GM12878 (cell line): Measurements from ENCODE around the gene HEXIM1. TPM values are rescaled to one million over a fixed set of nuclear protein-coding genes. Genes with fewer than 3 reads are reported as not detected.
A peak's percentile ranks its signal among the peaks of the same experiment; 100 is the strongest.

Experiments
- ATAC-seq: fragments of 200-7000 bp; cut with Tn5 transposase; 3 replicates; pipeline ENCODE4 v1.9.1; 2020; ENCODE audit warnings: mild to moderate bottlenecking, moderate library complexity
- BruUV-seq: library from RNA; stranded (reverse); fragments of 400-500 nt; replicated peaks from 2 replicates; lab custom pipeline; 2021; lab: Mats Ljungman, UMichigan
- CTCF ChIA-PET: fragments of 300-600 bp; sonication (Branson Sonifier 250); formaldehyde crosslinking; extraction: SDS; loops from one replicate; lab custom pipeline; 2021; ENCODE audit warnings: inconsistent platforms; lab: Yijun Ruan, JAX
- POLR2A ChIA-PET: fragments of 350-600 bp; formaldehyde crosslinking; extraction: SDS; loops from one replicate; lab custom pipeline; 2021; ENCODE audit warnings: inconsistent platforms; lab: Charles Lee
- RAD21 ChIA-PET: fragments of 300-600 bp; sonication (Branson Sonifier 250); formaldehyde crosslinking; loops from one replicate; lab custom pipeline; 2023; ENCODE audit warnings: antibody characterized with exemption; ENCODE audit not compliant: unreplicated experiment; lab: Charles Lee
- SMC1A ChIA-PET: fragments of 300-600 bp; sonication (Branson Sonifier 250); formaldehyde crosslinking; loops from one replicate; lab custom pipeline; 2023; ENCODE audit not compliant: unreplicated experiment, uncharacterized antibody; lab: Charles Lee
- DNase-seq: peaks from one replicate; pipeline ENCODE4 v3.0.0-alpha.2; 2011; ENCODE audit warnings: low read depth, low spot score
- FAIRE-seq: peaks from 3 replicates; lab custom pipeline; 2011; peaks lifted over from hg19 to GRCh38; lab: Jason Lieb, UNC
- H2AFZ ChIP-seq: 2 replicates; pipeline ENCODE4 v1.6.0; 2011; ENCODE audit warnings: low read depth, low read length, control low read depth; ENCODE audit not compliant: control insufficient read depth
- H3K27ac ChIP-seq: 2 replicates; pipeline ENCODE4 v1.5.1; 2011; ENCODE audit warnings: control low read depth; ENCODE audit not compliant: control insufficient read depth, insufficient read depth
- H3K27me3 ChIP-seq, 2 experiments: replicated peaks in 1 of 2; 2 replicates each; pipeline versions ENCODE4 v1.6.0 to v1.6.1; 2011; ENCODE audit warnings: low read length in 1 of 2; ENCODE audit not compliant: control insufficient read depth in 2 of 2, insufficient read depth in 2 of 2
- H3K36me3 ChIP-seq, 2 experiments: 2 replicates each; pipeline ENCODE4 v1.5.1; 2011; ENCODE audit warnings: low read length in 1 of 2; ENCODE audit not compliant: control insufficient read depth in 2 of 2, insufficient read depth in 2 of 2
- H3K4me1 ChIP-seq: 2 replicates; pipeline ENCODE4 v1.6.1; 2011; ENCODE audit warnings: mild to moderate bottlenecking, low read length, moderate library complexity, mixed read lengths; ENCODE audit not compliant: control insufficient read depth, insufficient read depth
- H3K4me2 ChIP-seq: 2 replicates; pipeline ENCODE4 v1.6.0; 2011; ENCODE audit warnings: control low read depth; ENCODE audit not compliant: control insufficient read depth, insufficient read depth
- H3K4me3 ChIP-seq: fragments of 200-600 bp; sonication (generic); 2 replicates; pipeline ENCODE4 v1.5.1; 2016
- H3K79me2 ChIP-seq: 2 replicates; pipeline ENCODE4 v1.6.0; 2011; ENCODE audit warnings: low read length; ENCODE audit not compliant: control insufficient read depth, insufficient read depth
- H3K9ac ChIP-seq: 2 replicates; pipeline ENCODE4 v1.8.0; 2011; ENCODE audit warnings: low read length, control low read depth, mixed read lengths; ENCODE audit not compliant: control insufficient read depth, insufficient read depth
- H3K9me3 ChIP-seq: replicated peaks from 3 replicates; pipeline ENCODE4 v1.5.1; 2011; ENCODE audit warnings: mild to moderate bottlenecking, low read length; ENCODE audit not compliant: control insufficient read depth, insufficient read depth
- H4K20me1 ChIP-seq: 2 replicates; pipeline ENCODE4 v1.6.0; 2011; ENCODE audit not compliant: control insufficient read depth, insufficient read depth
- ASH2L ChIP-seq: fragments of 300-600, 200-600 bp; sonication (generic); IDR thresholded peaks from 2 replicates; pipeline ENCODE4 v1.6.1; 2017; ENCODE audit warnings: low read depth, mild to moderate bottlenecking, borderline replicate concordance
- BCL11A ChIP-seq: IDR thresholded peaks from 2 replicates; pipeline ENCODE4 v1.6.1; 2011; ENCODE audit warnings: low read depth, low read length
- CBFB ChIP-seq: IDR thresholded peaks from 2 replicates; pipeline ENCODE4 v1.6.1; 2016; ENCODE audit warnings: antibody characterized with exemption, low read depth
- CREM ChIP-seq: IDR thresholded peaks from 2 replicates; pipeline ENCODE4 v1.6.1; 2014; ENCODE audit warnings: antibody characterized with exemption, low read depth
- GATAD2B ChIP-seq: fragments of 450-650 bp; conservative IDR thresholded peaks from 2 replicates; pipeline ENCODE4 v1.6.1; 2017; ENCODE audit warnings: low read depth, mild to moderate bottlenecking, moderate library complexity
- POU2F2 ChIP-seq: IDR thresholded peaks from 3 replicates; pipeline ENCODE4 v1.6.1; 2011; ENCODE audit warnings: low read depth, mild to moderate bottlenecking, low read length, borderline replicate concordance
- SMC3 ChIP-seq: IDR thresholded peaks from 2 replicates; pipeline ENCODE4 v1.6.1; 2011; ENCODE audit warnings: low read length, improper control_type of control experiment, borderline replicate concordance
- TARDBP ChIP-seq: IDR thresholded peaks from 2 replicates; pipeline ENCODE4 v1.6.1; 2016; ENCODE audit warnings: borderline replicate concordance
- TCF12 ChIP-seq: IDR thresholded peaks from 2 replicates; pipeline ENCODE4 v1.6.1; 2011; ENCODE audit warnings: low read depth, mild to moderate bottlenecking, low read length
- WGBS: methylation state at CpG from one replicate; pipeline ENCODE4 v1.1.6; 2016; ENCODE audit warnings: low lambda C conversion rate; ENCODE audit not compliant: insufficient replicate concordance, insufficient coverage; ENCODE audit errors: missing lambda C conversion rate; 5-methylcytosine and 5-hydroxymethylcytosine counted together
- in situ Hi-C: fragments of 300-500 bp; cut with MboI; formaldehyde crosslinking; loops from 9 replicates; pipeline ENCODE4 v1.14.3; 2018; ENCODE audit warnings: mixed read lengths
- intact Hi-C: fragments of 100-400 bp; cut with micrococcal nuclease; formaldehyde crosslinking; loops from one replicate; pipeline ENCODE4 v1.14.2; 2022; ENCODE audit not compliant: unreplicated experiment
- polyA plus RNA-seq, 11 experiments: library from polyadenylated mRNA; depleted of rRNA in 4 of 11; unstranded in 6 of 11; stranded (reverse) in 5 of 11; fragments of >200 nt; fragmentation: Nextera tagmentation in 4 of 11; fragmentation: Illumina TruSeq in 1 of 11; extraction: Ambion mirVana in 4 of 11; extraction: Trizol in 1 of 11; gene quantifications; 1 replicate in 1 of 11; 2 replicates in 10 of 11; pipeline versions ENCODE4 v1.2.1 to v1.2.3, GENCODE V29; 2011 to 2016; ENCODE audit warnings: inconsistent platforms in 2 of 11, missing spikeins in 2 of 11, low read depth in 1 of 11
- total RNA-seq, 4 experiments: library from RNA; depleted of rRNA in 3 of 4; stranded (reverse); fragments of >200 nt in 3 of 4; fragmentation: Illumina TruSeq in 1 of 4; extraction: Trizol in 1 of 4; gene quantifications; 2 replicates each; pipeline versions ENCODE4 v1.2.1 to v1.2.3, GENCODE V29; 2013 to 2021
- TF ChIP-seq, protein P1 (sequence below): fragments of 450-650 bp; IDR thresholded peaks from 2 replicates; pipeline ENCODE4 v1.6.1; 2018; ENCODE audit warnings: borderline replicate concordance, mild to moderate bottlenecking; ENCODE audit not compliant: partially characterized antibody
- TF ChIP-seq, protein P2 (sequence below): fragments of 450-650 bp; conservative IDR thresholded peaks from 2 replicates; pipeline ENCODE4 v1.6.1; 2017; ENCODE audit warnings: mild to moderate bottlenecking, moderate library complexity
- TF ChIP-seq, protein P3 (sequence below): fragments of 450-650 bp; IDR thresholded peaks from 2 replicates; pipeline ENCODE4 v1.6.1; 2018; ENCODE audit warnings: mild to moderate bottlenecking, low read depth, moderate library complexity; ENCODE audit not compliant: partially characterized antibody
- TF ChIP-seq, protein P4 (sequence below): fragments of 450-650 bp; IDR thresholded peaks from 2 replicates; pipeline ENCODE4 v1.6.1; 2017; ENCODE audit warnings: borderline replicate concordance
- TF ChIP-seq, protein P5 (sequence below): fragments of 450-650 bp; IDR thresholded peaks from 2 replicates; pipeline ENCODE4 v1.6.1; 2016; ENCODE audit warnings: mild to moderate bottlenecking

Gene HEXIM1
- total and polyA plus RNA-seq, 10 of the 15 experiments (the other 5 are each of a cell fraction or from before 2014, with no cell fraction given), result 1.9 to 24.1 (median 9.0) TPM

DNA sequence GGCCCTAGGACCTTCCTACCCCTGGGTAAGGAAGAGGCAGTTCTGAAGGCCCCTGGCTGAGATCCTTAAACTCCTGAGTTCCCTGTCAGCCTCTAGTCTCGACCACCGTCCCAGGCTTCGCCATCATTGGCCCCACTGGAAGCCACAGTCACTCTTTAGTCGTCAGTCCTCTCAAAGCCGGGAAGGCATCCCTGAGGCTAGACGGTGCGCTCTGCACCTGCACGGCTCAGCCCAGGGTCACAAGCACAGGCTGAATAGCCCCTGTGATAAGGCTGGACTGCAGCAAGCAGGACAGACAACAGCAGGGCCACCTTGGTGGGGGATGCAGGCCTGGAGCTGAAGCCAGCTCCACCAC lies 3.3 kb upstream of the HEXIM1 start:
- no peak for DNase-seq
- Histone ChIP-seq H3K9ac (no peak overlapping the region; the same call in 1 of the 2 replicates), H3K27ac (no peak overlapping the region), H3K36me3 (no peaks in the 10 kb centered on the region), H3K27me3 (no peaks in the 10 kb centered on the region), H4K20me1 (no peaks in the 10 kb centered on the region), H3K4me2 (peak overlapping the region; percentile 87), H3K4me1 (peaks cover 18% of the 10 kb centered on the region), H3K4me3 (peak overlapping the region; percentile 67; the same call in 1 of the 2 replicates), H2AFZ (no peak overlapping the region), H3K79me2 (peaks cover 26% of the 10 kb centered on the region), H3K9me3 (no peaks in the 10 kb centered on the region)
- in situ Hi-C loops, result no loop called here
- no peak for FAIRE-seq
- SMC1A ChIA-PET, result interaction anchor here (1.2 to 1.5 kb wide), 2 partner anchors 10 to 17 kb away, joined by 5 to 10 read pairs; partner anchors contain the start of genes ACBD4 and HEXIM2
- BruUV-seq, result no TSS peak
- no peak for ATAC-seq
- POLR2A ChIA-PET, result interaction anchor here (0.6 to 1.6 kb wide), 4 partner anchors 9 to 87 kb away, joined by 3 to 6 read pairs (median 4); partner anchors contain the start of genes ACBD4 and HEXIM2
- CTCF ChIA-PET, result interaction anchor here (0.6 to 11.0 kb wide), 3 partner anchors 10 to 53 kb away, joined by 3 to 280 read pairs (median 6); partner anchors contain the start of genes ACBD4 and HEXIM2
- intact Hi-C loops, result loop anchor here (5.0 kb wide), 1 partner anchor 157 kb away; no protein-coding TSS in a partner anchor
- RAD21 ChIA-PET, result interaction anchor here (0.6 to 1.7 kb wide), 3 partner anchors 9 to 254 kb away, joined by 3 to 10 read pairs (median 4); partner anchors contain the start of gene ACBD4
- WGBS, result 98% methylated on average over 8 of the region's 8 CpGs
- TF ChIP-seq CREM (no peak), TCF12 (no peak), POU2F2 (no peak), GATAD2B (no peak), BCL11A (no peak), TARDBP (no peak), CBFB (no peak), SMC3 (no peak), ASH2L (no peak)
- TF ChIP-seq, protein P1, sequence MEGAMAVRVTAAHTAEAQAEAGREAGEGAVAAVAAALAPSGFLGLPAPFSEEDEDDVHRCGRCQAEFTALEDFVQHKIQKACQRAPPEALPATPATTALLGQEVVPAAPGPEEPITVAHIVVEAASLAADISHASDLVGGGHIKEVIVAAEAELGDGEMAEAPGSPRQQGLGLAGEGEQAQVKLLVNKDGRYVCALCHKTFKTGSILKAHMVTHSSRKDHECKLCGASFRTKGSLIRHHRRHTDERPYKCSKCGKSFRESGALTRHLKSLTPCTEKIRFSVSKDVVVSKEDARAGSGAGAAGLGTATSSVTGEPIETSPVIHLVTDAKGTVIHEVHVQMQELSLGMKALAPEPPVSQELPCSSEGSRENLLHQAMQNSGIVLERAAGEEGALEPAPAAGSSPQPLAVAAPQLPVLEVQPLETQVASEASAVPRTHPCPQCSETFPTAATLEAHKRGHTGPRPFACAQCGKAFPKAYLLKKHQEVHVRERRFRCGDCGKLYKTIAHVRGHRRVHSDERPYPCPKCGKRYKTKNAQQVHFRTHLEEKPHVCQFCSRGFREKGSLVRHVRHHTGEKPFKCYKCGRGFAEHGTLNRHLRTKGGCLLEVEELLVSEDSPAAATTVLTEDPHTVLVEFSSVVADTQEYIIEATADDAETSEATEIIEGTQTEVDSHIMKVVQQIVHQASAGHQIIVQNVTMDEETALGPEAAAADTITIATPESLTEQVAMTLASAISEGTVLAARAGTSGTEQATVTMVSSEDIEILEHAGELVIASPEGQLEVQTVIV, result no peak
- TF ChIP-seq, protein P2, sequence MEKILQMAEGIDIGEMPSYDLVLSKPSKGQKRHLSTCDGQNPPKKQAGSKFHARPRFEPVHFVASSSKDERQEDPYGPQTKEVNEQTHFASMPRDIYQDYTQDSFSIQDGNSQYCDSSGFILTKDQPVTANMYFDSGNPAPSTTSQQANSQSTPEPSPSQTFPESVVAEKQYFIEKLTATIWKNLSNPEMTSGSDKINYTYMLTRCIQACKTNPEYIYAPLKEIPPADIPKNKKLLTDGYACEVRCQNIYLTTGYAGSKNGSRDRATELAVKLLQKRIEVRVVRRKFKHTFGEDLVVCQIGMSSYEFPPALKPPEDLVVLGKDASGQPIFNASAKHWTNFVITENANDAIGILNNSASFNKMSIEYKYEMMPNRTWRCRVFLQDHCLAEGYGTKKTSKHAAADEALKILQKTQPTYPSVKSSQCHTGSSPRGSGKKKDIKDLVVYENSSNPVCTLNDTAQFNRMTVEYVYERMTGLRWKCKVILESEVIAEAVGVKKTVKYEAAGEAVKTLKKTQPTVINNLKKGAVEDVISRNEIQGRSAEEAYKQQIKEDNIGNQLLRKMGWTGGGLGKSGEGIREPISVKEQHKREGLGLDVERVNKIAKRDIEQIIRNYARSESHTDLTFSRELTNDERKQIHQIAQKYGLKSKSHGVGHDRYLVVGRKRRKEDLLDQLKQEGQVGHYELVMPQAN, result no peak
- TF ChIP-seq, protein P3, sequence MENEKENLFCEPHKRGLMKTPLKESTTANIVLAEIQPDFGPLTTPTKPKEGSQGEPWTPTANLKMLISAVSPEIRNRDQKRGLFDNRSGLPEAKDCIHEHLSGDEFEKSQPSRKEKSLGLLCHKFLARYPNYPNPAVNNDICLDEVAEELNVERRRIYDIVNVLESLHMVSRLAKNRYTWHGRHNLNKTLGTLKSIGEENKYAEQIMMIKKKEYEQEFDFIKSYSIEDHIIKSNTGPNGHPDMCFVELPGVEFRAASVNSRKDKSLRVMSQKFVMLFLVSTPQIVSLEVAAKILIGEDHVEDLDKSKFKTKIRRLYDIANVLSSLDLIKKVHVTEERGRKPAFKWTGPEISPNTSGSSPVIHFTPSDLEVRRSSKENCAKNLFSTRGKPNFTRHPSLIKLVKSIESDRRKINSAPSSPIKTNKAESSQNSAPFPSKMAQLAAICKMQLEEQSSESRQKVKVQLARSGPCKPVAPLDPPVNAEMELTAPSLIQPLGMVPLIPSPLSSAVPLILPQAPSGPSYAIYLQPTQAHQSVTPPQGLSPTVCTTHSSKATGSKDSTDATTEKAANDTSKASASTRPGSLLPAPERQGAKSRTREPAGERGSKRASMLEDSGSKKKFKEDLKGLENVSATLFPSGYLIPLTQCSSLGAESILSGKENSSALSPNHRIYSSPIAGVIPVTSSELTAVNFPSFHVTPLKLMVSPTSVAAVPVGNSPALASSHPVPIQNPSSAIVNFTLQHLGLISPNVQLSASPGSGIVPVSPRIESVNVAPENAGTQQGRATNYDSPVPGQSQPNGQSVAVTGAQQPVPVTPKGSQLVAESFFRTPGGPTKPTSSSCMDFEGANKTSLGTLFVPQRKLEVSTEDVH, result no peak
- TF ChIP-seq, protein P4, sequence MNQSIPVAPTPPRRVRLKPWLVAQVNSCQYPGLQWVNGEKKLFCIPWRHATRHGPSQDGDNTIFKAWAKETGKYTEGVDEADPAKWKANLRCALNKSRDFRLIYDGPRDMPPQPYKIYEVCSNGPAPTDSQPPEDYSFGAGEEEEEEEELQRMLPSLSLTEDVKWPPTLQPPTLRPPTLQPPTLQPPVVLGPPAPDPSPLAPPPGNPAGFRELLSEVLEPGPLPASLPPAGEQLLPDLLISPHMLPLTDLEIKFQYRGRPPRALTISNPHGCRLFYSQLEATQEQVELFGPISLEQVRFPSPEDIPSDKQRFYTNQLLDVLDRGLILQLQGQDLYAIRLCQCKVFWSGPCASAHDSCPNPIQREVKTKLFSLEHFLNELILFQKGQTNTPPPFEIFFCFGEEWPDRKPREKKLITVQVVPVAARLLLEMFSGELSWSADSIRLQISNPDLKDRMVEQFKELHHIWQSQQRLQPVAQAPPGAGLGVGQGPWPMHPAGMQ, result no peak
- TF ChIP-seq, protein P5, sequence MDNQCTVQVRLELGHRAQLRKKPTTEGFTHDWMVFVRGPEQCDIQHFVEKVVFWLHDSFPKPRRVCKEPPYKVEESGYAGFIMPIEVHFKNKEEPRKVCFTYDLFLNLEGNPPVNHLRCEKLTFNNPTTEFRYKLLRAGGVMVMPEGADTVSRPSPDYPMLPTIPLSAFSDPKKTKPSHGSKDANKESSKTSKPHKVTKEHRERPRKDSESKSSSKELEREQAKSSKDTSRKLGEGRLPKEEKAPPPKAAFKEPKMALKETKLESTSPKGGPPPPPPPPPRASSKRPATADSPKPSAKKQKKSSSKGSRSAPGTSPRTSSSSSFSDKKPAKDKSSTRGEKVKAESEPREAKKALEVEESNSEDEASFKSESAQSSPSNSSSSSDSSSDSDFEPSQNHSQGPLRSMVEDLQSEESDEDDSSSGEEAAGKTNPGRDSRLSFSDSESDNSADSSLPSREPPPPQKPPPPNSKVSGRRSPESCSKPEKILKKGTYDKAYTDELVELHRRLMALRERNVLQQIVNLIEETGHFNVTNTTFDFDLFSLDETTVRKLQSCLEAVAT, result no peak
